Omental fat pad (tissue), 4 donors: ENCODE data around the gene MLPH. TPM values are rescaled to one million over a fixed set of nuclear protein-coding genes. Genes with fewer than 3 reads are reported as not detected.

Experiments
- ATAC-seq: fragments of 150-250 bp; one replicate; pipeline ENCODE4 v1.9.1; 2016; ENCODE audit warnings: mild to moderate bottlenecking, moderate library complexity; ENCODE audit not compliant: low FRiP score
- DNase-seq: peaks from one replicate; pipeline ENCODE4 v3.0.0-alpha.2; 2019; ENCODE audit warnings: low spot score
- total RNA-seq, 4 donors: library from RNA; depleted of rRNA; stranded (reverse); fragments of >200 nt; gene quantifications; one replicate each; pipeline ENCODE4 v1.1.0, GENCODE V29; 2016
- TF ChIP-seq, protein P1 (sequence below), 3 donors: fragments of 450-650 bp; IDR thresholded peaks; one replicate each; pipeline ENCODE4 v1.5.1; 2016 to 2017; ENCODE audit warnings: antibody characterized with exemption in 3 of 3, mild to moderate bottlenecking in 3 of 3, moderate library complexity in 2 of 3

Gene MLPH
- total RNA-seq, 4 donors from 2014 or later, result 3.8 to 23.6 (median 6.4) TPM

DNA sequence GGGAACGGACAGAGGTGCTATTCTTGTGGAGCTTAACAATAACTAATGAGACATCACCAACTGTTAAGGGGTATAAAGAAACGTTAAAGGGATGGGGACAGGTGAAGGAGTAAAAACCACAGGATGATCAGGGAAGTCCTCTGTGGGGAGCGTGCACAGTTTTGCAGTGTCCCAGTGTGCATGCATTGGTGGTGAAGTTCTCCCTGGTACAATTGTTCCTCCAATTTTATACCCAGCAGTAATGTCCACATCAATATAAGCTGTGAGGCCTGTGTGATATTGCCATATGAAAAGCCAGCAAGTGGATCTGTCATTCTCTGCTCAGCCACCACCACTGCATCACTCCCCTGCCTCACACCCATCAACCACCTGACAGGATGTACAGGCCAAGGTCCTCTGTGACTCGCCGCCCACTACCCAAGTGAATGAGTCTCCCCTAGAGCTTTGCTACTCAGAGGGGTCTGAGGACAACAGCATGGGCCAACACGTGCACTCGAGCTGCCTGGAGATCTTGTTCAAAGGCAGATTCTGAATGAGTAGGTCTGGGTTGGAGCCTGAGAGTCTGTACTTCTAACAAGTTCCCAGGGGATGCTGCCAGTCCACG, 4.6 kb downstream of the MLPH start:
- DNase-seq, result no peak
- ATAC-seq, result no peak
- TF ChIP-seq, protein P1, sequence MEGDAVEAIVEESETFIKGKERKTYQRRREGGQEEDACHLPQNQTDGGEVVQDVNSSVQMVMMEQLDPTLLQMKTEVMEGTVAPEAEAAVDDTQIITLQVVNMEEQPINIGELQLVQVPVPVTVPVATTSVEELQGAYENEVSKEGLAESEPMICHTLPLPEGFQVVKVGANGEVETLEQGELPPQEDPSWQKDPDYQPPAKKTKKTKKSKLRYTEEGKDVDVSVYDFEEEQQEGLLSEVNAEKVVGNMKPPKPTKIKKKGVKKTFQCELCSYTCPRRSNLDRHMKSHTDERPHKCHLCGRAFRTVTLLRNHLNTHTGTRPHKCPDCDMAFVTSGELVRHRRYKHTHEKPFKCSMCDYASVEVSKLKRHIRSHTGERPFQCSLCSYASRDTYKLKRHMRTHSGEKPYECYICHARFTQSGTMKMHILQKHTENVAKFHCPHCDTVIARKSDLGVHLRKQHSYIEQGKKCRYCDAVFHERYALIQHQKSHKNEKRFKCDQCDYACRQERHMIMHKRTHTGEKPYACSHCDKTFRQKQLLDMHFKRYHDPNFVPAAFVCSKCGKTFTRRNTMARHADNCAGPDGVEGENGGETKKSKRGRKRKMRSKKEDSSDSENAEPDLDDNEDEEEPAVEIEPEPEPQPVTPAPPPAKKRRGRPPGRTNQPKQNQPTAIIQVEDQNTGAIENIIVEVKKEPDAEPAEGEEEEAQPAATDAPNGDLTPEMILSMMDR (IDR thresholded peaks at IDR 0.05), result no peak

DNA sequence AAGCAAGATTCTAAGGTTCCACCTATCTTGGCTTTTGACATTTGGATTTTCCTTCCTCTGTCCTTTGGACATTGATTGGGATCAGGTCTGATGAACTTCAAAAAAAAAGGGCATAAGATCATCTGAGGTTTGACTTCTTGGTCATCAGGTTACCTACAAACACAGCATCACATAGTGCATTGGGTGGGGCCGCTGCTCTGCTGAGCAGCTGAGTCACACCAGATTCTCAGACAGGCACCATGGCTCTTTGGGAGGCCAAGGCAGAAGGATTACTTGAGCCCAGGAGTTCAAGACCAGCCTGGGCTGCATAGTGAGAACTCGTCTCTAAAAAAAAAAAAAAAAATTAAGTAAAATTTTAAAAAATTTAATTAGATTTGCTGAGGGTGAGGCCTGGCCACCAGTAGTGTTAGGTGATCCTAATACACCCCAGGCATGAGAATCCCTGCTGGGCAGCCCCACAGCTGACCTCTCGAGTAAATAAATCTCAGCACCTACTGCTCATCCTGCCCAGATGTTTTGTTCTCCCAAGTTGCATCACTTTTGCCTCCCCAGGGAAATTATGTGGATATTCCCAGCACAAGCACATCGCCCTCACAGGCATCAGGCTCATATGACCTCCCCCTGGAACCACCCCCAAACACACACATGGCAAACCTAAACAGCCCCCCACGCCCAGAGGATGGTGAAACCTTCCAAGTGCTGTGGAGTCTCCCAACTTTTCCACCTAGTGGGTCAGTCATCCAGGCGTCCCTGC, 5.3 kb downstream of the MLPH start:
- DNase-seq (no peak), ATAC-seq (no peak)
- TF ChIP-seq, protein P1 (IDR thresholded peaks at IDR 0.05), result no peak

DNA sequence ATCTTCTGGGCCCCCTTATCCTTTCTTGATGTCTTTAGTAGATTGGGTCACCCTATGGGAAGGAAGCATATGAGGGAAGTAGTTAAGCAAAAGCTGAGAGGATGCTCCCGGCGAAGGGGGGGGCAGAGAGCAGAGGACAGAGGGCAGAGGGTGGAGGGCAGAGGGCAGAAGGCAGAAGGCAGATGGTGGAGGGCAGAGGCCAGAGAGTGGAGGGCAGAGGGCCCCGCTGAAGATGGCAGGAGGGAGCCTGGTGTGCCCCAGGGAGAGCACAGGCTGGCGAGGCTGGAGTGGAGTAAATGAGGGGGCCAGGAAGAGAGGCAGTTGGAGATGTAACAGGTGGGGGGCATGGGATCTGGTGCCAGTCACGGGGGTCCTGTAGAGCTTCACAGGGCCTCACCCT, 7.0 kb downstream of the MLPH start:
- TF ChIP-seq, protein P1 (IDR thresholded peaks at IDR 0.05), result no peak
- ATAC-seq, result no peak

DNA sequence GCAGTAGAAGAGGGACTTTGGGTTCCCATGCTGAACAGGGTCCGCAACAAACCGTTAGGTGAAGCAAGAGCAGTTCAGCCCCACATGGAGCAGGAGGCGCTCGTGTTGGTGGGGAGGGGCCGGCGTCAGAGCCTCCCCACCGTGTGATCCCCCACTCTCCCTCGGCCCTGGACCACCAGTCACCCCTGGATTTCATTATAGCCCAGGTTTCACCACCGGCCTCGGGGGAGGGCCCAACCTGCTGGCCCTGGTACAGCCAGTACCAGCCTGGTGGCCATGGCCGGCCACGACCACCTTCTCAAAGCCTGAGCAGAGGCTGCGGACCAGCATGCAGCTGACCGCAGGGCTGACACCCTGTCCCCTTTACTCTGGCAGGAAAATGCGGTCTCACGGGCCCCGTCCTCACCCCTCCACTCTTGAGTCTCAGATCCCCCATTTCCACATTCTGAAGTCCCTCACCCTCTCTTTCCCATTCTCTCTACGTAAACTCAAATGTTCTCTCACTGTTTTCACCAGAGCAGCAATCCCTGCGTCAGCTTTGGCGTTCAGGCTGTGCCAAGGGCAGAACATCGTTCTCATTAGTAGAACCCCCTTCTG, 8.6 kb downstream of the MLPH start:
- ATAC-seq (no peak), DNase-seq (no peak)
- TF ChIP-seq, protein P1 (IDR thresholded peaks at IDR 0.05), result no peak

More for the DNA sequence above, 7.0 kb downstream of the MLPH start:
- DNase-seq, result no peak

DNA sequence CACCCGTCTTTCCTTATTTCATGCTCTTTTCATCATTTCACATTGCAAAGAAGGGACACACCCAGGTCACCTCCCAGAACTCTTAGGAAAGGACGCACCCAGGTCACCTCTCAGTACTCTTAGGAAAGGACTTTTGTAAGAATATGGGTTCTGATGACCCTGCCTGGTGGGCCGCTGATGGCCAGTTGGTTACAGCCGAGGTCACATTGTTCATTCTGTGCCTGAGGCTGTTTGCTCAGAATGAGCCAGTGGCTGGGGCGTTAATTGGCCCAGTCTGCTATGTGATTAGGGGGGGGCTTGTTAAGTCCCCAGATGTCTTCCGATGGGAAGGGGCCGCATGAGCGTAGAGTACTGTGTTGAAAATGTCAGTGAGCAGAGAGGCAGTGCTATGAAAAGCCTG, 9.4 kb downstream of the MLPH start:
- no peak for DNase-seq
- TF ChIP-seq, protein P1 (IDR thresholded peaks at IDR 0.05), result no peak
- ATAC-seq, result no peak

DNA sequence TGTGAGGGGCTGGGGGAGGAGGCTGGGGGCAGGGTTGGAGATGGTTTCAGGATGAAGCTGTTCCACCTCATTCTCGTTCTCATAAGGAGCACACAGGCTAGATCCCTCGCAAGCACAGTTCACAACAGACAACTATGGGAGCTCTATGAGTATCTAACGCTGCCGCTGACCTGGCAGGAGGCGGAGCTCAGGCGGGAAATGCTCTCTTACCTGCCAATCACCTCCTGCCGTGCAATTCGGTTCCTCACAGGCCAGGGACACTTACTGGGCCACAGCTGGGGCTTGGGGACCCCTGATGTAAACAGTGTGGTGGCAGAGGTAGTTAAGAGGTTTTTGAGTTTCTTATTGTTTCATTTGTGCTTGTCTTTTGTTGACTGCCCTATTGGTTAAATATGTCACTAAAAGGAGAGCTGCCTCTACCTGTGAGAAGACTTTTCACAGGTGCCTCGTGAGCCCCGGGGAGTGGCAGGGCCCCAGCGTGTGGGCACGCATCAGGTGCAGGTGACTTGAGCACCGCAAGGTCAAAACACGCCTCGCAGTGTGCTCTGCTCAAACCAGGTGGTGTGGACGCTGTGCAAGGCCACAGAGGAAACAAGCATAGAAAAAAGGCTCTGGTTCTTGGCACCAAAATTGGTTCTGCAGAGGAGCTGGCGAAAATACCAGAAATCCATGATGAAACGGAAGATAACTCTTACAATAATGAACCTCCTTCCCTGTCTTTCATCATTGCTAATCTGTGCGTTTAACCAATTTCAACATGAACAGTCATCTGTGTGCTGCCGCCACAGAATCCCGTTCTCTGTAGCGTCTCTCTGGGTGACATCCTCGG, 10.2 kb downstream of the MLPH start:
- no peak for ATAC-seq
- TF ChIP-seq, protein P1 (IDR thresholded peaks at IDR 0.05), result no peak
- no peak for DNase-seq
